Measurements from ENCODE around the gene STUB1.

DNA sequence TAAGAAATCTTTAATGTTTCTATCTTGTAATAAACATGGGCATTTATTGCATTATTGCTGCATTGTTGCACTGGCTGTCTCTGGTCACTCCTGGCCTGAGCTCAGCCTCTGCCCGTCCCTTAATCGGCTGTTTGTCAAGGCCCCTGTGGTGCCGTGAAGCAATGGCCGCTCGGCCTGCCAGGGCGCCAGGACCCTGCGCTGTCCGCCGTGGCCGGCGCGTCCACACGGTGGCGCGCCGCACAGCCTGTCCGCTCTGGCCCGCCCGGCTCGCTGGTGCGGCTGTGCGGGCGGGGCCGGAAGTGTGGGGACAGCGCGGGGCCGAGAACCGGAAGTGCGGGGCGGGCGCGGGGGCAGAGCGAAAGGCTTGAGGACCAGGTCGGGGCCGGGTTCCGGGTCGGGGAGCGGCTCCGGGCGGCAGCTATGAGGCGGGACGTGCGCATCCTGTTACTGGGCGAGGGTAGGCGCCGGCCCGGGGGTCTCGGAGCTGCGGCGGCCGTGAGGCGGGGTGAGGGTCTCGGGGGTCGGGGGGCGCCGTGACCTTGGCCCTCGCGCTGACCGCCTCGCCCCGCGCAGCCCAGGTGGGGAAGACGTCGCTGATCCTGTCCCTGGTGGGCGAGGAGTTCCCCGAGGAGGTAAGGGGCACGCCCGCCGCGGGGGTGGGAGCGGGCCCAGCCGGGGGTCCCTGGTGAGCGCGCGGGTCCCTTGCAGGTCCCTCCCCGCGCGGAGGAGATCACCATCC is 12.3 kb upstream of the STUB1 start, which contains the start of gene RHOT2:
- peak; percentile 94 for TF ChIP-seq CTCF (conservative IDR thresholded peaks at IDR 0.05; ENCODE audit: low read length)
- TF ChIP-seq EZH2phosphoT487 (IDR thresholded peaks at IDR 0.05; ENCODE audit: borderline replicate concordance, low read depth, low read length), result no peak

Measured in OCI-LY7 (cell line).